Measurements from ENCODE around the gene HK1.
"Not testable (repeated sequence)": the region's sequence is repeated elsewhere in the genome, so short reads cannot be mapped to it uniquely, and the experiment has no call there.

Gene HK1

GRCh38 chr10:69259547-69260243 is 18.6 kb upstream of the HK1 start:
- no peak for DNase-seq

- DNase-seq = no peak
Observed at GRCh38 chr10:69261184-69261583, 17.1 kb upstream of the HK1 start.

DNA sequence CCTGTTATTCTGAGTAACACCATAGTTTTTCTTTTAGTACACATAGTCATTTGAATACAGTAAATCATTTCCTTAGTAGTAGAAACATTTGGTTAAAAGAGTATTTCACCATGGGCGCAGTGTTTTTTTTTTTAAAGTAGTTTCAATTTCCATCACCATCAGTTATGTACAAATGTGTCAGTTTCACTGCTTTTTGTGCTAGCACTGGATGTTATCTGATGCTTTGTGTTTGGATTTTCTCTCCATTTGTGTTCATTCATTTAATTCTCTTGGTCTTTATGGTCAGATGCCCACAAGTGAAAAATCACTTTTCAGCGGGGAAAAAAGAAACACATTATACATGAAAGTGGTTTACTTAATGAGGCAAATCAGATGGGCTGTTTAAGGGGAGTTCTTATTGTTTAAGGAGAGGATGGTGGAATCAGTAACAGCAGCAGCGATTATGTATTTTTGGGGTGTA is 16.0 kb upstream of the HK1 start:
- no peak for DNase-seq

- no peak for DNase-seq
Observed at GRCh38 chr10:69265521-69265920, 12.8 kb upstream of the HK1 start.

DNA sequence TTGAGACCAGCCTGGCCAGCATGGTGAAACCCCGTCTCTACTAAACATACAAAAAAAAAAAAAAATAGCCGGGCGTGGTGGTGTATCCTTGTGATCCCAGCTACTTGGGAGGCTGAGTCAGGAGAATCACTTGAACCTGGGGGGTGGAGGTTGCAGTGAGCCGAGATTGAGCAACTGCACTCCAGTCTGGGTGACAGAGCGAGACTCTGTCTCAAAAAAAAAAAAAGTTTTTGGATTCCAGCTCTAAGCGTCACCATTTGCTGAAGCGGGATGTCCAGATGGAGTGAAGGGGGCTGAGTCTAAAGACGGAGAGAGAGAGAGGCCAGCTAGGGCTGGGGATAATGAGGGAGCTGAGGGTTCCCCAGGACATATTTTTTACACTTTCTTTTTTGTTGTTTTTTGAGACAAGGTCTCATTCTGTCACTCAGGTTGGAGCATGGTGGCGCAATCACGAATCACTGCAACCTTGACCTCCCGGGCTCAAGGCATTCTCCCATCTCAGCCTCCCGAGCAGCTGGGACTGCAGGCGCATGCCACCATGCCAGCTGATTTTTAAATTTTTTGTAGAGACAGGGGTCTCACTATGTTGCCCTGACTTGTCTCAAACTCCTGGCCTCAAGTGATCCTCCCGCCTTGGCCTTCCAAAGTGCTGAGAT is 9.4 kb upstream of the HK1 start:
- no peak for DNase-seq

GRCh38 chr10:69269761-69270160 is 8.5 kb upstream of the HK1 start:
- no peak for DNase-seq

- no peak for DNase-seq
Observed at GRCh38 chr10:69270990-69271389, 7.3 kb upstream of the HK1 start.

DNA sequence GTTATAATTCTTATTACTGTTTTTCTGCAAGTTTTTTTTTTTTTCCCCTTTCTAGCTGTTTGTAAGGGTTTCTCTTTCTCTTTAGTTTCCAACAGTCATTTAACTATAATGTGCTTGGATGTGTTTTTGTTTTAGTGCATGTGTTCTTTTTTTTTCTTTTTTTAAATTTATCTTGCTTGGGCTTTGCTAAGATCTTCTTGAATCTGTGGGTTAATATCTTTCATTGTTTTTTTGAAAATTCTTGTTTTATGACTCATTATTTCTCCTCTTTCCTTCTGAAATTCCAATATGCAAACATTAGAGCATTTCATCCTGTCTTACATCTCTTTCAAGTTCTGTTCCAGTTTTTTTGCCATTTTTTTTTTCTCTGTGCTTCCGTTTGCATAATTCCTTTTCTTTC is 5.7 kb upstream of the HK1 start:
- DNase-seq = no peak

DNA sequence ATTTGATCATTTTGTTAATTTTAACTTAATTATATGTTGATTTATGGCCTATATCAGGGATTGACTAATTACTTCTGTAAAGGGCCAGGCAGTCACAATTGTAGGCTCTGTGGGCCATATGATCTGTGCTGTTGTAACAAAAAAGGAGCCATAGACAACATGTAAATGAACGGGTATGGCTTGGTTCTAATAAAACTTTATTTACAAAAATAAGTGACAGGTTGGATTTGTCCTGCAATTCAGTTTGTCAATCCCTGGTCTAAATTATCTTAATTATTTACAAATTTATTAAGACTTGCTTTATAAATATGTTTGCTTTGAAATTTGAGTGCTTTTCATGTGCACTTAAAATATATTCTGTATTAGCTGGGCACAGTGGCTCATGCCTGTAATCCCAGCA is 2.9 kb upstream of the HK1 start:
- DNase-seq = no peak

DNA sequence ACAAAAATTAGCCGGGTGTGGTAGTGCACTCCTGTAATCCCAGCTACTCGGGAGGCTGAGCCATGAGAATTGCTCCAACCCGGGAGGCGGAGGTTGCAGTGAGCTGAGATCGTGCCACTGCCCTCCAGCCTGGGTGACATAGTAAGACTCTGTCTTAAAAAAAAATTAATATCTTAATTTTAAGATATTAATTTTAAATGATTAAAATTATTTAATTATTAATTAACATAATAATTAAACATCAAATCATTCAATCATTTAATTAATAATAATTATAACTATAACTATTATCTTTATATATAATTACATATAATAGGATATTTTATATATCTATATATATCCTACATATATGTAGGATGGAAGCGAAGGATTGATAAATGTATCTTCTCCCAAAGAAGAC is 1.8 kb upstream of the HK1 start:
- no peak for DNase-seq

DNA sequence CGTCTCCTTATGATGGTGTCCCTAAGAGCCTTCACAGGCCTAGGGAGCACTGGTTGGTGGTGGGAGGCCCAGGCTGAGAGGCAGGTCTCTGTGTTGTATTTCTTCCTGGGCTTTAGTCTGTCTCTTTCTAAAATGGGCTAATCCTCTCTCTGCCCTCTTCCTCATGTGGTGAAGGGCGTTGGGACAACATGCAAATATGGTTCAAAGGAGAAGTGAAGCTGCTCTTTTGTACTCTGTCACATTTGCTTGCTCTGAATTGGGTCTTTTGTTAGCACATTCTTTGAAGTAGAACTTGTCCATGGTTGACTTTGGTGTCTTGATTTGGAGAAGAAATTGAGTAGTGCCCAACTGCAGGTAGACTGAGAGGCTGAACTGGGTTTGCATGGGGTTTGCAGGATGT is 814 bp downstream of the HK1 start:
- DNase-seq = no peak

DNA sequence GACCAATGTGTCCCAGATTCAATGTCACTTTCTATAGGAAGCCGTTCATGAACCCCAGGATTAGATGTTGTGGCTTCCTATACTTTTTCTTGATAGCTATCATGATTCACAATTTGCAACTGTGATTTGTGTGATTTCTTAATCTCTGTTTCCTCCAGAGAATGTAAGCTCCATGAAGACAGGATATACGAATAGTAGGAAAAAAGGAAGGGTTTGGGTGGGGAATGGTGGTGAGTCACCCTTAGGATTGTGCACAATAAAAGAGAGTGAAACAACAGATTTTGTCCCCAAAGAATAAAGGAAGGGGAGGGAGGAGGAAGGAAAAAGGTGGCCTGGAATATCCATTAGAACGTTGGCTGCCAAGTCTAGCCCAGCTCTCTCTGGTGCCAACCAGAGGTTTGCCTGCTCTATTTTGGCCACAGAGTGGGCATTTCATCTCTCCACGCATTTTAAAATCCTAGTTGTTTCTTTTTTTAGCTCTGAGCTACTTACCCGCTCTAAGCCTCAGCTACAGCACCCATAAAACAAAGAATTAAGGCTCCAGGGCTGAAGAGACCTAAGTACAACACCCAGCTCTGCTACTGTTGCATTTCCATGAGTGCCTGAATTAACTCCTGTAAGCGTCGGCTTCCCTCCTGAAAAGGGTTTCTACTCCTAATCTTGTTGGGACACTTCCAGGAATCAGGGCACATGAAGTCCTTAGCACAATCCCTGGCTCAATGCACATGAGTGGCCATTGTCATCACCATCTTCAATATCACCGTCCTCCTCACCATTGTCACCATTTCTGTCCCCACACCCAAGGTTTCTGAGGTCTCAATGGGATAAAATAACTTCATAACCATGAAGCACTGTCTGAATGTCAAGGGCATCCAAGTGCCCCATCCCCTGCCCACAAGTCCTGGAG is 3.5 kb downstream of the HK1 start:
- no peak for DNase-seq

GRCh38 chr10:69284402-69284801 is 6.1 kb downstream of the HK1 start:
- DNase-seq = not testable (repeated sequence)

- no peak for DNase-seq
Observed at GRCh38 chr10:69285699-69286098, 7.4 kb downstream of the HK1 start.

GRCh38 chr10:69287181-69287580 is 8.9 kb downstream of the HK1 start:
- DNase-seq = no peak

GRCh38 chr10:69290993-69291392 is 12.7 kb downstream of the HK1 start:
- no peak for DNase-seq

- DNase-seq = no peak
Observed at GRCh38 chr10:69292459-69292858, 14.2 kb downstream of the HK1 start.

DNA sequence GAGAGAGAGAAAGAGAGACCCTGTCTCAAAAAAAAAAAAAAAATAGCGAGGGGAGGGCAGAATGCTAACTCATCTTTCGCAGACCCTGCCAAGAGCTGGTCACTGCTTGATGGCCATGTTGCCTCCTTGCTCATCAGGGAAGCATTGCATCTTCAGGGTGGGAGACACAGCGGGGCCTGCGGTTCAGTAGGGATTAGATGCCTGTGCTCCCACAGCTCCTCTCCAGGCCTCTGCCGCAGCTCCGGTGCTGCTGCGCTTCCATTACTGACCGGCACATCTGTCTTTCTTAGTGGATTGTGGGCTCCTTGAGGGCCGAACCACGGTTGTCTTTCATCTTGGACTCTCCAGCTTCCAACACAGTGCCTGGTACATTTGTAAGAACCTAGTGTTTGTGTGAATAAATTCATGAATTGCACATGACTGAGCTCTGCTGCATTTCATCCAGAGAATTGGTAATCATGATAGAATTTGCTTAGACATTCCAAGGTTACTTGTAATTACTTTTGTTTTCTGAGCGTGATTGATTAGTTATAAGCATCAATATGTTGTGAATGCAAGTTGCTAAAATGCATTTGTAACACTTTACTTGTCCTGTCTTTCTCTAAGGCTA is 16.8 kb downstream of the HK1 start:
- DNase-seq = no peak

DNA sequence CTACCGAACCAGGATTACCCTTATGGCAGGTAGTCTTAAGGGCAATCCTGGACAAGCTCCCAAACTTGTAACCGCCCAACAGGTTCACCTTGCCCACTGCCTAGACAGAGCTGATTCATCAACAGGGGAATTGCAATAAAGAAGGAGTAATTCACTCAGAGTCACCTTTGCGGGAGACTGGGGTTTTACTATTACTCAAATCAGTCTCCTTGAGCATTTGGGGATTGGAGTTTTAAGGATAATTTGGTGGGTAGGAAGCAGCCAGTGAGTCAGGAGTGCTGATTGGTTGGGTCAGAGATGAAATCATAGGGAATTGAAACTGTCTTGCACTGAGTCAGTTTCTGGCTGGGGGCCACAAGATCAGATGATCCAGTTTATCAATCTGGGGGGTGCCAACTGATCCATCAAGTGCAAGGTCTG is 25.3 kb downstream of the HK1 start:
- DNase-seq = no peak

GRCh38 chr10:69306421-69306820 is 28.1 kb downstream of the HK1 start:
- no peak for DNase-seq

DNA sequence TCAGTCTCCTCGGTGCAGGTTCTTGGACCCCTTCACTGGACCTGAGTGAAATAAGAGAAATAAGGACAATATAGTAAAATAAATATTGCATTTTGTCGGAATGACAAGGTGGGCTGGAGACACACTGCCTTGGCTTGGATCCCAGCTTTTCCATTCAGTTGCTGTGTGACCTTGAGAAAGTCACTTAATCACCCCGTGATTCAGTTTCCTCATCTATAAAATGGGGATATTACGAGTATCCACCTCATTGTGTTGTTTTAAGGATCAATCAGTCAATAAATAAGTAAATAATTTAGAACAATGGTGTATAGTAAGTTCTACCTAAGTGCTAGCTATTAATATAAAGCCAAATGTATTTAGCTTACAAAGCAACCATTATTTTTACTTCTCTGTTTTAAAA is 29.1 kb downstream of the HK1 start:
- DNase-seq = no peak

- not testable (repeated sequence) for DNase-seq
Observed at GRCh38 chr10:69308304-69308703, 30.0 kb downstream of the HK1 start.

DNA sequence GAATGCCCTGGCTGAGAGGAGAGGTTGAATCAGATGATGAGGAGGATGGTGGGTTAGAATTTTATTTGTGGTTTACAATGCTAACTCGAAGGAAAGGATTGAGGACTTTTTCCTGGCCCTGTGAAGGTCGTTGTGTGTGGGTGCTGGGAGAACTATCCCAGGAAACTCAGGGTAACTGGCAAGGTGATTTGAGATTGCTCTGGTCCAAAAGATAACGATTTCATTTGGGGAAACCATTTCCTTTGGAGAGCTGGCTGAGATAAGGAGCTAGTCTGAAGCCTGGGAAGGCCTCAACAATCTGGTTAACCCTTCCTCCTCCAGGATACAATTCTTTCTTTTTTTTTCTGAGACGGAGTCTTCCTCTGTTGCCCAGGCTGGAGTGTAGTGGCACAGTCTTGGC is 33.0 kb downstream of the HK1 start:
- no peak for DNase-seq
